Right lung (tissue), 5 donors: Measurements from ENCODE around the gene TSACC. TPM values are rescaled to one million over a fixed set of nuclear protein-coding genes. Genes with fewer than 3 reads are reported as not detected.
"Not testable (repeated sequence)": the region's sequence is repeated elsewhere in the genome, so short reads cannot be mapped to it uniquely, and the experiment has no call there.

Experiments
- DNase-seq, 2 donors: peaks; one replicate each; pipeline ENCODE4 v3.0.0-alpha.2; 2013
- polyA plus RNA-seq, 5 donors: library from polyadenylated mRNA; unstranded; fragments of 120-200 nt; gene quantifications; one replicate each; pipeline versions ENCODE4 v1.2.1 to v1.2.3, GENCODE V29; 2013; ENCODE audit warnings: inconsistent platforms in 1 of 5, low replicate concordance in 1 of 5; ENCODE audit not compliant: insufficient read length in 5 of 5, insufficient read depth in 1 of 5

The TSACC gene
- polyA plus RNA-seq, 5 donors: 0.60 to 1.4 (median 1.0) TPM

GRCh38 chr1:156346035-156346434 is 7.7 kb downstream of the TSACC start:
- not testable (repeated sequence) for DNase-seq

- DNase-seq: no peak
Observed at GRCh38 chr1:156346636-156347035, 8.3 kb downstream of the TSACC start.

GRCh38 chr1:156347331-156347730 is 9.0 kb downstream of the TSACC start:
- no peak for DNase-seq

- not testable (repeated sequence) for DNase-seq
Observed at GRCh38 chr1:156352481-156352880, 14.2 kb downstream of the TSACC start.

- no peak for DNase-seq
Observed at GRCh38 chr1:156356262-156356874, 18.0 kb downstream of the TSACC start.

GRCh38 chr1:156356875-156357534 is 18.7 kb downstream of the TSACC start:
- peak; percentile 47 to 52 for DNase-seq

- DNase-seq: no peak
Observed at GRCh38 chr1:156357977-156358376, 19.7 kb downstream of the TSACC start.

- DNase-seq: no peak
Observed at GRCh38 chr1:156358641-156359040, 20.3 kb downstream of the TSACC start.

GRCh38 chr1:156359249-156359648 is 20.9 kb downstream of the TSACC start:
- DNase-seq: no peak

GRCh38 chr1:156359973-156360372 is 21.6 kb downstream of the TSACC start:
- DNase-seq: no peak

GRCh38 chr1:156360534-156360933 is 22.2 kb downstream of the TSACC start:
- no peak for DNase-seq

- DNase-seq: no peak
Observed at GRCh38 chr1:156365754-156366153, 27.4 kb downstream of the TSACC start.

- DNase-seq: no peak
Observed at GRCh38 chr1:156366378-156367166, 28.2 kb downstream of the TSACC start.

- DNase-seq: no peak
Observed at GRCh38 chr1:156367383-156368156, 29.2 kb downstream of the TSACC start.

GRCh38 chr1:156368157-156368658 is 29.9 kb downstream of the TSACC start:
- no peak for DNase-seq

- peak; percentile 24 to 26 for DNase-seq
Observed at GRCh38 chr1:156368889-156369684, 30.8 kb downstream of the TSACC start, which contains the start of gene RHBG. TSS of gene RHBG (plus strand) at chr1:156369211. CDS start at chr1:156369250, 39 bp downstream.

- DNase-seq: not testable (repeated sequence)
Observed at GRCh38 chr1:156369685-156370286, 31.5 kb downstream of the TSACC start.

- peak; percentile 64 to 79 for DNase-seq
Observed at GRCh38 chr1:156371553-156372264, 33.4 kb downstream of the TSACC start.

- no peak for DNase-seq
Observed at GRCh38 chr1:156372265-156372586, 33.9 kb downstream of the TSACC start.

- no peak for DNase-seq
Observed at GRCh38 chr1:156372876-156373275, 34.5 kb downstream of the TSACC start.
